HL-60 (cell line): Measurements from ENCODE around the gene EFNA3.

Source experiments
- DNase-seq, 2 experiments: peaks; one replicate each; pipeline ENCODE4 v3.0.0-alpha.2; 2010 to 2020; ENCODE audit warnings: low read depth in 1 of 2, low spot score in 1 of 2
- H3K27ac ChIP-seq: fragments of 250-450 bp; sonication (Bioruptor Pico); replicated peaks from 2 replicates; pipeline ENCODE4 v1.5.1; 2020; ENCODE audit warnings: mild to moderate bottlenecking, moderate library complexity
- H3K27me3 ChIP-seq: fragments of 250-450 bp; sonication (Bioruptor Pico); 2 replicates; pipeline ENCODE4 v1.5.1; 2021; ENCODE audit warnings: mild to moderate bottlenecking, moderate library complexity; ENCODE audit not compliant: insufficient read depth, poor library complexity, severe bottlenecking
- H3K4me3 ChIP-seq: replicated peaks from 2 replicates; pipeline ENCODE4 v1.5.1; 2011; ENCODE audit warnings: mild to moderate bottlenecking, control low read depth, low read length; ENCODE audit not compliant: insufficient read depth
- GABPA ChIP-seq: IDR thresholded peaks from 2 replicates; pipeline ENCODE4 v1.6.1; 2012; ENCODE audit warnings: low read depth
- POLR2AphosphoS5 ChIP-seq: IDR thresholded peaks from 2 replicates; pipeline ENCODE4 v1.6.1; 2012; ENCODE audit warnings: low read depth
- SPI1 ChIP-seq: IDR thresholded peaks from 2 replicates; pipeline ENCODE4 v1.6.1; 2012; ENCODE audit warnings: low read depth, mild to moderate bottlenecking, borderline replicate concordance
- TF ChIP-seq, protein P1 (sequence below): IDR thresholded peaks from 2 replicates; pipeline ENCODE4 v1.6.1; 2012; ENCODE audit warnings: low read depth; ENCODE audit not compliant: insufficient replicate concordance
- TF ChIP-seq, protein P2 (sequence below): IDR thresholded peaks from one replicate; pipeline ENCODE4 v1.5.1; 2011; ENCODE audit warnings: low read length, control low read depth, inconsistent platforms; ENCODE audit not compliant: insufficient read depth

The EFNA3 gene

DNA sequence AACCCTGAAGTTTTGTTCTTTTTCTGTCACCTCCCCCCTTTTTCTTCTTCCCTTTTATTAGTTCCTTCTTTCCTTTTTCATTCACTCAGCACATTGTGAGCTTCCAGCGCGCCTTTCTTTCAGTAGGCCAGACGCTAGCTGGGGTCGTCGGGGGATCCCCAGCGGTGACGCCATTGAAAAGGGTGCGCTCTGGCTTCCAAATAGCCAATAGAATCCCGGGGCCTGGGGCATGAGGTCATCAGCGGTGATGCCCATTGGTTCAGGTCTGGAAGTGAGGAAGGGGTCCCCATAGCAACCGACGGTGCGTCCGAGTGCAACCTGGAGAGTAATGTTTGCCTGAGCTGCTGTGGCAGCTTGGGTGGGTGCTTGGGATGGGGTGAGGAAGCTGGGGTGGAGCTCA is 6.9 kb upstream of the EFNA3 start:
- TF ChIP-seq GABPA: no peak
- TF ChIP-seq, protein P1, sequence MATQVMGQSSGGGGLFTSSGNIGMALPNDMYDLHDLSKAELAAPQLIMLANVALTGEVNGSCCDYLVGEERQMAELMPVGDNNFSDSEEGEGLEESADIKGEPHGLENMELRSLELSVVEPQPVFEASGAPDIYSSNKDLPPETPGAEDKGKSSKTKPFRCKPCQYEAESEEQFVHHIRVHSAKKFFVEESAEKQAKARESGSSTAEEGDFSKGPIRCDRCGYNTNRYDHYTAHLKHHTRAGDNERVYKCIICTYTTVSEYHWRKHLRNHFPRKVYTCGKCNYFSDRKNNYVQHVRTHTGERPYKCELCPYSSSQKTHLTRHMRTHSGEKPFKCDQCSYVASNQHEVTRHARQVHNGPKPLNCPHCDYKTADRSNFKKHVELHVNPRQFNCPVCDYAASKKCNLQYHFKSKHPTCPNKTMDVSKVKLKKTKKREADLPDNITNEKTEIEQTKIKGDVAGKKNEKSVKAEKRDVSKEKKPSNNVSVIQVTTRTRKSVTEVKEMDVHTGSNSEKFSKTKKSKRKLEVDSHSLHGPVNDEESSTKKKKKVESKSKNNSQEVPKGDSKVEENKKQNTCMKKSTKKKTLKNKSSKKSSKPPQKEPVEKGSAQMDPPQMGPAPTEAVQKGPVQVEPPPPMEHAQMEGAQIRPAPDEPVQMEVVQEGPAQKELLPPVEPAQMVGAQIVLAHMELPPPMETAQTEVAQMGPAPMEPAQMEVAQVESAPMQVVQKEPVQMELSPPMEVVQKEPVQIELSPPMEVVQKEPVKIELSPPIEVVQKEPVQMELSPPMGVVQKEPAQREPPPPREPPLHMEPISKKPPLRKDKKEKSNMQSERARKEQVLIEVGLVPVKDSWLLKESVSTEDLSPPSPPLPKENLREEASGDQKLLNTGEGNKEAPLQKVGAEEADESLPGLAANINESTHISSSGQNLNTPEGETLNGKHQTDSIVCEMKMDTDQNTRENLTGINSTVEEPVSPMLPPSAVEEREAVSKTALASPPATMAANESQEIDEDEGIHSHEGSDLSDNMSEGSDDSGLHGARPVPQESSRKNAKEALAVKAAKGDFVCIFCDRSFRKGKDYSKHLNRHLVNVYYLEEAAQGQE: no peak
- no peak for TF ChIP-seq POLR2AphosphoS5
- TF ChIP-seq, protein P2, sequence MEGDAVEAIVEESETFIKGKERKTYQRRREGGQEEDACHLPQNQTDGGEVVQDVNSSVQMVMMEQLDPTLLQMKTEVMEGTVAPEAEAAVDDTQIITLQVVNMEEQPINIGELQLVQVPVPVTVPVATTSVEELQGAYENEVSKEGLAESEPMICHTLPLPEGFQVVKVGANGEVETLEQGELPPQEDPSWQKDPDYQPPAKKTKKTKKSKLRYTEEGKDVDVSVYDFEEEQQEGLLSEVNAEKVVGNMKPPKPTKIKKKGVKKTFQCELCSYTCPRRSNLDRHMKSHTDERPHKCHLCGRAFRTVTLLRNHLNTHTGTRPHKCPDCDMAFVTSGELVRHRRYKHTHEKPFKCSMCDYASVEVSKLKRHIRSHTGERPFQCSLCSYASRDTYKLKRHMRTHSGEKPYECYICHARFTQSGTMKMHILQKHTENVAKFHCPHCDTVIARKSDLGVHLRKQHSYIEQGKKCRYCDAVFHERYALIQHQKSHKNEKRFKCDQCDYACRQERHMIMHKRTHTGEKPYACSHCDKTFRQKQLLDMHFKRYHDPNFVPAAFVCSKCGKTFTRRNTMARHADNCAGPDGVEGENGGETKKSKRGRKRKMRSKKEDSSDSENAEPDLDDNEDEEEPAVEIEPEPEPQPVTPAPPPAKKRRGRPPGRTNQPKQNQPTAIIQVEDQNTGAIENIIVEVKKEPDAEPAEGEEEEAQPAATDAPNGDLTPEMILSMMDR: no peak
- TF ChIP-seq SPI1: no peak
- DNase-seq: no peak
- Histone ChIP-seq H3K27ac (no peak overlapping the region), H3K27me3 (peaks cover 2% of the 10 kb centered on the region), H3K4me3 (no peak overlapping the region)

DNA sequence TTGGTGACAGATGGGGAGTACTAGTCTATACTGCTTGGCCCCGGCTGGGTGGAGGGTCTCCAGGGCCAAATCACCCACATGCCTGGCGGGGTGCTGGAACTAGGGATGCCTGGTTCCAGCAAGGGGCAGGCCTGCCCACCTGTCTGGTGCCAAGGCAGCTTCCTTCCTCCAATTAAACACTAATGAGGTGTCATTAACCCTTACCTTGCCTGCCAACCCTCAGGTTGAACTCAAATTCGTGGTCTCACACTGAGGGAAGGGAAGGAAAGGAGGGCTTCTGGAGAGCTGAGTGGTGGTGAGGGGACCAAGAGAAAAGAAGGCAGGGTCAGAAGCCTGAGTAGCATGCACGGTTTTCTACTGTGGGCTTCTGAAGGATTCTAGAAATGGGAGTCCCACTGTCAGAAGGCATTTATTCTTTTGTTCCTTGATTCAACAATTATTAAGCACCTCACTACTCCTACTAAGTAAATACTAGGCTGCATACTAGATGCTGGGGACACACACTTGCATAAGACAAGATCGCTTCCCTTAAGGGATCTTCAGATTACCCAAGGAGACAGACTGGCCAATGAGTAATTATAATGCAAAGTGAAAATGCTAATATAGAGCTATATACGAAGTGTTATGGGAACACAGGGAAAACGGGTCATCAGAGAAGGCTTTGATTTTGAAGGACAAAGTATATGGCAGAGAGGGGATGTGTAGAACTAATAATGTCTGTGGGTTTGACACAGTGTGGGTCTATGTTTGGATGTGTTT is 5.9 kb upstream of the EFNA3 start:
- no peak overlapping the region for H3K4me3 ChIP-seq

DNA sequence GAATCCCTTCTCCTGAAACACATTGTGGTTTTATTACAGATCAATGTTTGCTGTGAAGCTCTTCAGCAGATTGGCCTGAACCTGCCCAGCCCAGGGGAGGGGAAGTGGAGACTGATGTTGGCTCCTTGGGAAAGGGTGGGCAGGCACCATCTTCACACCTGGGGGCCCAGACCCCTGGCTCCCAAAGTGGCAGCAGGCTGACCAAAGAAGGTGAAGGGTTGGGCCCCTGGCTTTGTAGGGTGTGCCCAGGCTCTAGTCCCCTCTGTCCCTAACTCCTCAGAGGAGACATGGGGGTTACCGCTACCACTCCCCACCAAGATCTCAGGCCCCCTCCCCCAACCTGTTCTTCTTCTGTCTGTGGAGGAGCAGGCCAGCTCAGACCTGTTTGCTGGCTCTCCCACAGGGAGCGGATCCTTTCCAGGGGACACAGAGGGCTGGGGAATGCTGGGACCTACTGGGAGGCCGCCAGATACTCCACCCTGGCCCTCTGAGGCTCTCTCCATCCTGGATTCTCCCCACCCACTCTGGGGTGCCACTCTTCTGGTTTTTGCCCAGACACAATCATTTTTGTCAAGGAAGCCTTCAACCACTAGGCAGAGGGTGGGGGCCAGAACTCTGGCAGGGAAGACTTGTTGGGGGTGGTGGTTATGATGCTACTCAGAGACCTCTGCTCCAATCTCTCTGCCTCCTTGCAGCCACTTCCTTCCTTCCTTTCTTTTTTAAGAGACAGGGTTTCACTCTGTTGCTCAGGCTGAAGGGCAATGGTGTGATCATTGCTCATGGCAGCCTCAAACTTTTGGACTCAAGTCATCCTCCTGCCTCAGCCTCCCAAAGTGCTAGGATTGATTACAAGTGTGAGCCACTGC is 5.0 kb upstream of the EFNA3 start:
- Histone ChIP-seq H3K27me3 (peaks cover 4% of the 10 kb centered on the region), H3K27ac (no peak overlapping the region), H3K4me3 (no peak overlapping the region)
- TF ChIP-seq, protein P2: no peak
- no peak for TF ChIP-seq SPI1
- TF ChIP-seq, protein P1: no peak
- no peak for TF ChIP-seq POLR2AphosphoS5
- TF ChIP-seq GABPA: no peak
- DNase-seq: no peak

More for the DNA sequence above, 5.9 kb upstream of the EFNA3 start:
- Histone ChIP-seq H3K27me3 (peaks cover 2% of the 10 kb centered on the region), H3K27ac (no peak overlapping the region)
- TF ChIP-seq GABPA (no peak), SPI1 (no peak), POLR2AphosphoS5 (no peak)
- TF ChIP-seq, protein P1: no peak
- TF ChIP-seq, protein P2: no peak
- no peak for DNase-seq
